HFF-Myc (cell line): ENCODE measurements around the gene STX8.
A peak's percentile ranks its signal among the peaks of the same experiment; 100 is the strongest.
"Not testable (repeated sequence)": the region's sequence is repeated elsewhere in the genome, so short reads cannot be mapped to it uniquely, and the experiment has no call there.

Source experiments
- DNase-seq: peaks from one replicate; pipeline ENCODE4 v3.0.0-alpha.2; 2011; ENCODE audit warnings: low read depth; ENCODE audit errors: extremely low read depth
- H3K4me3 ChIP-seq: replicated peaks from 2 replicates; pipeline ENCODE4 v1.5.1; 2011; ENCODE audit warnings: low read depth, mild to moderate bottlenecking, control low read depth, low read length
- CTCF ChIP-seq: IDR thresholded peaks from 2 replicates; pipeline ENCODE4 v1.5.1; 2012; ENCODE audit warnings: mild to moderate bottlenecking, low read depth, low read length, control low read depth; ENCODE audit errors: missing control alignments

Gene STX8

GRCh38 chr17:9598661-9599060 is 23.0 kb upstream of the STX8 start:
- no peak overlapping the region for H3K4me3 ChIP-seq
- TF ChIP-seq CTCF, result no peak
- no peak for DNase-seq

GRCh38 chr17:9597638-9598037 is 22.0 kb upstream of the STX8 start:
- not testable (repeated sequence) for H3K4me3 ChIP-seq, DNase-seq

- no peak for DNase-seq
- no peak overlapping the region for H3K4me3 ChIP-seq
- no peak for TF ChIP-seq CTCF
Observed at GRCh38 chr17:9594065-9594464, 18.4 kb upstream of the STX8 start.

GRCh38 chr17:9587969-9588656 is 12.5 kb upstream of the STX8 start:
- DNase-seq, result no peak
- no peak for TF ChIP-seq CTCF
- no peak overlapping the region for H3K4me3 ChIP-seq

GRCh38 chr17:9577373-9577709 is 1.7 kb upstream of the STX8 start:
- no peak overlapping the region for H3K4me3 ChIP-seq
- no peak for TF ChIP-seq CTCF
- no peak for DNase-seq

- peak; percentile 48 for DNase-seq
Observed at GRCh38 chr17:9576521-9577372, 1.1 kb upstream of the STX8 start, which contains the start of gene CFAP52. CFAP52 (plus strand) TSS chr17:9576642; CDS start chr17:9576696, 54 bp downstream.

More at GRCh38 chr17:9576521-9577372, 1.1 kb upstream of the STX8 start, which contains the start of gene CFAP52:
- H3K4me3 ChIP-seq, result peak within 1 kb of the TSS; percentile 75
- TF ChIP-seq CTCF, result peak; percentile 85
